NCI-H2227 (cell line): ENCODE measurements around the gene TMEM94.
"Not testable (repeated sequence)": the region's sequence is repeated elsewhere in the genome, so short reads cannot be mapped to it uniquely, and the experiment has no call there.

Experiments used
- DNase-seq: peaks from one replicate; lab custom pipeline; 2025; ENCODE audit not compliant: unreplicated experiment; lab: John Stamatoyannopoulos, UW

The TMEM94 gene

GRCh38 chr17:75445296-75445695 is 11.1 kb upstream of the TMEM94 start:
- DNase-seq, result no peak

- DNase-seq, result not testable (repeated sequence)
Measured at GRCh38 chr17:75445896-75446295, 10.5 kb upstream of the TMEM94 start.

GRCh38 chr17:75447951-75448856 is 8.2 kb upstream of the TMEM94 start:
- DNase-seq, result no peak

GRCh38 chr17:75450270-75450669 is 6.2 kb upstream of the TMEM94 start:
- no peak for DNase-seq

GRCh38 chr17:75454193-75454592 is 2.2 kb upstream of the TMEM94 start:
- DNase-seq, result no peak

GRCh38 chr17:75454672-75455071 is 1.8 kb upstream of the TMEM94 start:
- not testable (repeated sequence) for DNase-seq

- peak; percentile 80 for DNase-seq
Measured at GRCh38 chr17:75456039-75456416, 407 bp upstream of the TMEM94 start.

- peak; percentile 78 for DNase-seq
Measured at GRCh38 chr17:75457047-75457654, 716 bp downstream of the TMEM94 start.

GRCh38 chr17:75459246-75459589 is 2.8 kb downstream of the TMEM94 start:
- no peak for DNase-seq

- peak; percentile 19 for DNase-seq
Measured at GRCh38 chr17:75459590-75460267, 3.3 kb downstream of the TMEM94 start.

GRCh38 chr17:75460295-75460694 is 3.9 kb downstream of the TMEM94 start:
- no peak for DNase-seq

GRCh38 chr17:75463603-75464002 is 7.2 kb downstream of the TMEM94 start:
- DNase-seq, result no peak

GRCh38 chr17:75465039-75465438 is 8.6 kb downstream of the TMEM94 start:
- DNase-seq, result no peak

GRCh38 chr17:75468291-75468754 is 11.9 kb downstream of the TMEM94 start:
- DNase-seq, result no peak

GRCh38 chr17:75468779-75469373 is 12.4 kb downstream of the TMEM94 start:
- no peak for DNase-seq

GRCh38 chr17:75471207-75471606 is 14.8 kb downstream of the TMEM94 start:
- DNase-seq, result no peak

- no peak for DNase-seq
Measured at GRCh38 chr17:75472119-75472518, 15.7 kb downstream of the TMEM94 start.

- DNase-seq, result no peak
Measured at GRCh38 chr17:75473246-75473645, 16.8 kb downstream of the TMEM94 start.

- no peak for DNase-seq
Measured at GRCh38 chr17:75474736-75475135, 18.3 kb downstream of the TMEM94 start.

GRCh38 chr17:75475144-75475835 is 18.9 kb downstream of the TMEM94 start:
- DNase-seq, result no peak

- DNase-seq, result no peak
Measured at GRCh38 chr17:75475851-75476250, 19.4 kb downstream of the TMEM94 start.
